Nephron (organoid): ENCODE data around the gene PYGM.

Source experiments
- H3K27ac Mint-ChIP-seq, 3 experiments: 2 replicates each; pipeline ENCODE4 v1.8.0; 2020; ENCODE audit warnings: mixed read lengths in 3 of 3, mild to moderate bottlenecking in 2 of 3, moderate library complexity in 1 of 3
- H3K27me3 Mint-ChIP-seq: 2 replicates; pipeline ENCODE4 v1.8.0; 2021; ENCODE audit warnings: low read depth, mild to moderate bottlenecking, moderate library complexity, mixed read lengths
- H3K36me3 Mint-ChIP-seq: 2 replicates; pipeline ENCODE4 v1.8.0; 2020; ENCODE audit warnings: low read depth, mixed read lengths
- H3K4me1 Mint-ChIP-seq: 2 replicates; pipeline ENCODE4 v1.8.0; 2020; ENCODE audit warnings: mixed read lengths
- H3K4me3 Mint-ChIP-seq, 3 experiments: 2 replicates each; pipeline ENCODE4 v1.8.0; 2020; ENCODE audit warnings: mild to moderate bottlenecking in 3 of 3, mixed read lengths in 3 of 3, moderate library complexity in 2 of 3
- H3K9me3 Mint-ChIP-seq: 2 replicates; pipeline ENCODE4 v1.8.0; 2020; ENCODE audit warnings: mixed read lengths
- TF ChIP-seq, protein P1 (sequence below), 3 experiments: fragments of 200-600 bp; sonication (generic); IDR thresholded peaks; one replicate each; pipeline ENCODE4 v1.5.0; 2021; ENCODE audit warnings: antibody characterized with exemption in 3 of 3; ENCODE audit not compliant: unreplicated experiment in 3 of 3

Gene PYGM

GRCh38 chr11:64713016-64713707 is 46.6 kb downstream of the PYGM start:
- TF ChIP-seq, protein P1, sequence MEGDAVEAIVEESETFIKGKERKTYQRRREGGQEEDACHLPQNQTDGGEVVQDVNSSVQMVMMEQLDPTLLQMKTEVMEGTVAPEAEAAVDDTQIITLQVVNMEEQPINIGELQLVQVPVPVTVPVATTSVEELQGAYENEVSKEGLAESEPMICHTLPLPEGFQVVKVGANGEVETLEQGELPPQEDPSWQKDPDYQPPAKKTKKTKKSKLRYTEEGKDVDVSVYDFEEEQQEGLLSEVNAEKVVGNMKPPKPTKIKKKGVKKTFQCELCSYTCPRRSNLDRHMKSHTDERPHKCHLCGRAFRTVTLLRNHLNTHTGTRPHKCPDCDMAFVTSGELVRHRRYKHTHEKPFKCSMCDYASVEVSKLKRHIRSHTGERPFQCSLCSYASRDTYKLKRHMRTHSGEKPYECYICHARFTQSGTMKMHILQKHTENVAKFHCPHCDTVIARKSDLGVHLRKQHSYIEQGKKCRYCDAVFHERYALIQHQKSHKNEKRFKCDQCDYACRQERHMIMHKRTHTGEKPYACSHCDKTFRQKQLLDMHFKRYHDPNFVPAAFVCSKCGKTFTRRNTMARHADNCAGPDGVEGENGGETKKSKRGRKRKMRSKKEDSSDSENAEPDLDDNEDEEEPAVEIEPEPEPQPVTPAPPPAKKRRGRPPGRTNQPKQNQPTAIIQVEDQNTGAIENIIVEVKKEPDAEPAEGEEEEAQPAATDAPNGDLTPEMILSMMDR (IDR thresholded peaks at IDR 0.05; ENCODE audit: unreplicated experiment in 3 of 3), result no peak
- no peaks in the 10 kb centered on the region for H3K36me3 Mint-ChIP-seq
- peaks cover 86% of the 10 kb centered on the region for H3K27me3 Mint-ChIP-seq
- no peaks in the 10 kb centered on the region for H3K9me3 Mint-ChIP-seq
- peaks cover 20% of the 10 kb centered on the region for H3K4me1 Mint-ChIP-seq
- H3K27ac Mint-ChIP-seq, result no peak overlapping the region
- no peak overlapping the region for H3K4me3 Mint-ChIP-seq

GRCh38 chr11:64712430-64713015 is 47.3 kb downstream of the PYGM start:
- TF ChIP-seq, protein P1 (IDR thresholded peaks at IDR 0.05; ENCODE audit: unreplicated experiment in 3 of 3), result no peak
- no peaks in the 10 kb centered on the region for H3K9me3 Mint-ChIP-seq
- no peaks in the 10 kb centered on the region for H3K36me3 Mint-ChIP-seq
- H3K4me1 Mint-ChIP-seq, result peaks cover 20% of the 10 kb centered on the region
- H3K27me3 Mint-ChIP-seq, result peaks cover 86% of the 10 kb centered on the region
- H3K27ac Mint-ChIP-seq, result no peak overlapping the region
- peak overlapping the region; percentile 19 to 59 (median 35) for H3K4me3 Mint-ChIP-seq

DNA sequence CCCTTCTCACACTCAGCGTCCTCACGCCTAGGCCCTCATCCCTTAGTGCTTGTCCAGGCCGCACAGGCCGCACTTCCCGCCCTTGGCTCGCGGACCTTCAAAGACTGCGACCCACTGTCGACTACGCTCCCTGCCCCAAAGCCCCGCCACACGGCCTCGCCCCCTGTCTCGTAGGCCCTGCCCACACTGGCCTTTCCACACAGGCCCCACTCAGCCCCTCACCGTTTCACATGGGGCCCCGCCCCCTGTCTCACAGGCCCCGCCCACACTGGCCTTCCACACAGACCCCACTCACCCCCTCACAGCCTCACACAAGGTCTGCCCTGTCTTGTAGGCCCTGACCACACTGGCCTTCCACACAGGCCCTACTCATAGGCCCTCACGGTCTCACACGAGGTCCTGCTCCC is 47.8 kb downstream of the PYGM start:
- Mint-ChIP-seq H3K4me3 (peak overlapping the region; percentile 19 to 59 (median 52)), H3K4me1 (peaks cover 20% of the 10 kb centered on the region), H3K27me3 (peaks cover 82% of the 10 kb centered on the region), H3K9me3 (no peaks in the 10 kb centered on the region), H3K27ac (no peak overlapping the region), H3K36me3 (no peaks in the 10 kb centered on the region)
- TF ChIP-seq, protein P1 (IDR thresholded peaks at IDR 0.05; ENCODE audit: unreplicated experiment in 3 of 3), result no peak

- H3K27ac Mint-ChIP-seq, result no peak overlapping the region
- H3K4me3 Mint-ChIP-seq, result peak overlapping the region in 2 of 3 experiments; percentile 52 to 59
- TF ChIP-seq, protein P1 (IDR thresholded peaks at IDR 0.05; ENCODE audit: unreplicated experiment in 3 of 3), result no peak
- H3K4me1 Mint-ChIP-seq, result peaks cover 20% of the 10 kb centered on the region
- peaks cover 82% of the 10 kb centered on the region for H3K27me3 Mint-ChIP-seq
- H3K36me3 Mint-ChIP-seq, result no peaks in the 10 kb centered on the region
- no peaks in the 10 kb centered on the region for H3K9me3 Mint-ChIP-seq
Observed at GRCh38 chr11:64711138-64711955, 48.4 kb downstream of the PYGM start.

DNA sequence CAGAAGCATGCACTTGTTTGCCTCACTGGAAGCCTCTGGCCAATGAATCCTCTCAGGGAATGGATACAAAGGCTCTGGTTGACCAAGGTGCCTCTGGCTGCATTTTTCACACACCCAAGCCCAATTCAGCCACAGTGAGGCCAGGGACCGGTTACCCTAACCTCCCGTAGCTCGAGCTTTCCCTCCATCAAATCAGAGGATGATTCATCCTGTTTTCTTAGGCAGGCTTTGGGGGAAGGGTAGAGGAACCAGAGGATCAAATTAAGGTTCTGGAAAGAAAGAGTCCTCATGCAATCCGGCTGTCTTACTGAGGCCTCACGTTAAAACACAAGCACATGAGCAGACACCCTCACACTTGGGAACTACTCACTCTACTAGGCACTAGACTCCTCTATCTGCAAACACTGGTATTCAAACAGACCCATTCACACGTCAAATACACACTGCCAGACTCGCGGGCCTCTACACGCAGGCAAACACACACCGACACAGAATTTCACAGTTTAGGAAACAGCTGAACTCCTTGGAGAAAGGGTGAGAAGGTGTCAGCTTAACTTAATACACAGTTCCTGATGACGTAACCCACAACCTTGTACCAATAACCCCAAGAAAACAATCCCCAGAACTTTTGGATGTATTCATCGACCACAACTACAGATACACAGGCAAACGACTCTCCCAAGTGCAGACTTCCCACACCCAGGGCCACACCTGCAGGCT is 49.2 kb downstream of the PYGM start:
- Mint-ChIP-seq H3K27me3 (peaks cover 78% of the 10 kb centered on the region), H3K4me1 (peaks cover 20% of the 10 kb centered on the region), H3K27ac (no peak overlapping the region), H3K9me3 (no peaks in the 10 kb centered on the region), H3K36me3 (no peaks in the 10 kb centered on the region), H3K4me3 (peak overlapping the region in 2 of 3 experiments; percentile 23 to 36)
- TF ChIP-seq, protein P1 (IDR thresholded peaks at IDR 0.05; ENCODE audit: unreplicated experiment in 3 of 3), result no peak
